SJSA1 (cell line): Measurements from ENCODE around the gene PCCB. TPM values are rescaled to one million over a fixed set of nuclear protein-coding genes. Genes with fewer than 3 reads are reported as not detected.
"Not testable (repeated sequence)": the region's sequence is repeated elsewhere in the genome, so short reads cannot be mapped to it uniquely, and the experiment has no call there.

Source experiments
- DNase-seq, 2 experiments: peaks; one replicate each; pipeline ENCODE4 v3.0.0-alpha.2; 2015 to 2020; ENCODE audit warnings: low spot score in 2 of 2, low read depth in 1 of 2
- H3K27ac ChIP-seq: fragments of 250-450 bp; sonication (Bioruptor Pico); 2 replicates; pipeline ENCODE4 v1.5.1; 2020; ENCODE audit warnings: mild to moderate bottlenecking, moderate library complexity
- H3K27me3 ChIP-seq: fragments of 250-450 bp; sonication (Bioruptor Pico); replicated peaks from 2 replicates; pipeline ENCODE4 v1.5.1; 2020; ENCODE audit warnings: mild to moderate bottlenecking, moderate library complexity
- H3K36me3 ChIP-seq: fragments of 250-450 bp; sonication (Bioruptor Pico); 2 replicates; pipeline ENCODE4 v1.5.1; 2020; ENCODE audit warnings: mild to moderate bottlenecking
- H3K4me1 ChIP-seq: fragments of 250-450 bp; sonication (Bioruptor Pico); replicated peaks from 2 replicates; pipeline ENCODE4 v1.6.1; 2021; ENCODE audit warnings: mild to moderate bottlenecking
- H3K4me3 ChIP-seq: fragments of 250-450 bp; sonication (Bioruptor Pico); 2 replicates; pipeline ENCODE4 v1.5.1; 2020; ENCODE audit warnings: mild to moderate bottlenecking
- H3K9me3 ChIP-seq: fragments of 250-450 bp; sonication (Bioruptor Pico); replicated peaks from 2 replicates; pipeline ENCODE4 v1.5.1; 2020; ENCODE audit warnings: mild to moderate bottlenecking
- total RNA-seq: library from RNA; depleted of rRNA; stranded (reverse); fragments of >200 nt; shearing (Covaris generic); gene quantifications from 2 replicates; pipeline ENCODE4 v1.2.3, GENCODE V29; 2014

PCCB gene
- total RNA-seq, 1 experiment from 2014 or later = 39.2 TPM

DNA sequence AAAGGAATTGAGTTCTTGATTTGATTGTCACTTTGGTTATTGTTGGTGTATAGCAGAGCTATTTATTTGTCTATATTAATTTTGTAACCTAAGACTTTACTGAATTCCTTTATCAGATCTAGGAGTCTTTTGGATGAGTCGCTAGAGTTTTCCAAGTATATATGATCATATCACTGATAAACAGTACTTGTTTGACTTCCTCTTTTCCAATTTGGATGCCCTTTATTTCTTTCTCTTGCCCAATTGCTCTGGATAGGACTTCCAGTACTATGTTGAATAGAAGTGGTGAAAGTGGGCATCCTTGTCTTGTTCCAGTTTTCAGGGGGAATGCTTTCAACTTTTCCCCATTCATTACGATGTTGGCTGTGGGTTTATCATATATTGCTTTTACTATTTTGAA, 21.5 kb downstream of the PCCB start:
- not testable (repeated sequence) for H3K27me3 ChIP-seq, DNase-seq, H3K4me1 ChIP-seq, H3K27ac ChIP-seq, H3K4me3 ChIP-seq, H3K36me3 ChIP-seq, H3K9me3 ChIP-seq

GRCh38 chr3:136276049-136276755, 26.1 kb downstream of the PCCB start:
- Histone ChIP-seq H3K4me1 (no peaks in the 10 kb centered on the region), H3K27ac (no peak overlapping the region), H3K9me3 (0 out of 2 replicates have a peak, but pooled peaks cover 3% of the 10 kb centered on the region), H3K36me3 (peaks cover 3% of the 10 kb centered on the region; the same call in 1 of the 2 replicates), H3K27me3 (no peaks in the 10 kb centered on the region), H3K4me3 (no peak overlapping the region)
- DNase-seq = no peak

- DNase-seq = no peak
- Histone ChIP-seq H3K36me3 (peaks cover 3% of the 10 kb centered on the region; the same call in 1 of the 2 replicates), H3K27me3 (no peaks in the 10 kb centered on the region), H3K9me3 (0 out of 2 replicates have a peak, but pooled peaks cover 3% of the 10 kb centered on the region), H3K27ac (no peak overlapping the region), H3K4me1 (no peaks in the 10 kb centered on the region), H3K4me3 (no peak overlapping the region)
Measured at GRCh38 chr3:136277115-136277514, 27.0 kb downstream of the PCCB start.

GRCh38 chr3:136277634-136278033, 27.5 kb downstream of the PCCB start:
- DNase-seq = no peak
- no peak overlapping the region for H3K27ac ChIP-seq
- H3K36me3 ChIP-seq = peaks cover 3% of the 10 kb centered on the region; the same call in 1 of the 2 replicates
- H3K9me3 ChIP-seq = 0 out of 2 replicates have a peak, but pooled peaks cover 3% of the 10 kb centered on the region
- H3K27me3 ChIP-seq = no peaks in the 10 kb centered on the region
- no peak overlapping the region for H3K4me3 ChIP-seq
- no peaks in the 10 kb centered on the region for H3K4me1 ChIP-seq

DNA sequence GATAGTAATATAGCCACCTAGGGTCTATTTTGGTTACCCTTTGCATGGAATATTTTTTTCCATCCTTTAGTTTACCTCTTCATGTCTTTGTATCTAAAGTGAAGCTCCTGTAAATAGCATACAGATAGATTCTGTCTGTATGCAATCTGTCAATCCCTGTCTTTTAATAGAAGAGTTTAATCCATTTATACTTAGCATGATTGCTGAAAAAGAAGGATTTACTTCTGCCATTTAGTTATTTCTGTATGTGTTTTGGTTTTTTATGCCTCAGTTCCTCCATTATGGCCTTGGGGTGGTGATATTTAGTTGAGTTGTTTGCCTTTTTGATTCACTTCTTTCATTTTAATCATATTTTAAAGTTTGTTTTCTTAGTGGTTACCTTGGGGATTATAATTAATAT, 29.0 kb downstream of the PCCB start:
- Histone ChIP-seq H3K4me3 (no peak overlapping the region), H3K36me3 (peaks cover 3% of the 10 kb centered on the region; the same call in 1 of the 2 replicates), H3K4me1 (no peaks in the 10 kb centered on the region), H3K27me3 (no peaks in the 10 kb centered on the region), H3K27ac (no peak overlapping the region), H3K9me3 (0 out of 2 replicates have a peak, but pooled peaks cover 3% of the 10 kb centered on the region)
- DNase-seq = no peak

DNA sequence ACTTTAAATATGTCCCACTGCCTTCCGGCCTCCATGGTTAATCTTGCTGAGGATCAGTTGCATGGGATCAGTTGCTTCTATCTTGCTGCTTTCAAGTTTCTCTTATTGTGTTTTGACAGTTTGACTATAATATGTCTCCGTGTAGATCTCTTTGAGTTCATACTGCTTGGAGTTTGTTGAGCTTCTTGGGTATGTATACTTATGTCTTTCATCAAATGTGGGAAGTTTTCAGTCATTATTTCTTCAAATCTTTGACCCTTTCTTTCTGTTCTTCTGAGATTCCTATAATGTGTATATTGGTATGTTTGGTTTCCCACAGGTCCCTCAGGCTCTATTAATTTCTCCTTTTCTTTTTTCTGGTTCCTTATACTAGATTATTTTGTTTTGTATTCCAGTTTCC, 30.8 kb downstream of the PCCB start:
- Histone ChIP-seq H3K27me3 (no peaks in the 10 kb centered on the region), H3K4me1 (no peaks in the 10 kb centered on the region), H3K9me3 (0 out of 2 replicates have a peak, but pooled peaks cover 3% of the 10 kb centered on the region), H3K27ac (no peak overlapping the region), H3K4me3 (no peak overlapping the region), H3K36me3 (peaks cover 4% of the 10 kb centered on the region; the same call in 1 of the 2 replicates)
- no peak for DNase-seq

DNA sequence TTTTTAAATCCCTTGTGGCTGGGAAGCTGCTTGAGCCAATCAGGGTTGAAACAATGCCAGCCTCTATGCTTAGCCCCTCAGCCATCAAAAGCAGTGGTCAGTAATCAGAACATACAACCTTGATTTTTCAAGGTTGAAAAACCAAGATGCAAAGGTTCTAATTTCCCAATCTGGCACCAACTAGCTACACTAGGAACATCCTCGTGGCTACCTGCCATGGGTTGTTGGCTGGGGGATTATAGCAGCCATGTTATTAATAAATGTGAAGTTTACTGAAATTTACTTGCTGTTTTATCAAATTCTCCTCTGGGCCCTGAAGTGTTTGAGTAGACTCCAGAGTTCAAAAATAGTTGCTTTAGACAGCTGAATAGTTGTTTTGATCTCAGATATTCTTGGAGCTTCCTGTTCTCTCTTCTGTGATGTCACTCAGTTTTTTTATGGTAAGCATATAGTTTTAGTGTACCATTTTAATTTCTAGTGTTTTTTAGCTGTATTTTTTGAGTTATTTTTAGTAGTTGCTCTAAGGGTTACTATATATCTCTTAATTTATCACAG, 31.9 kb downstream of the PCCB start:
- Histone ChIP-seq H3K36me3 (peaks cover 9% of the 10 kb centered on the region; the same call in 1 of the 2 replicates), H3K4me3 (no peak overlapping the region), H3K27ac (no peak overlapping the region), H3K27me3 (no peaks in the 10 kb centered on the region), H3K9me3 (0 out of 2 replicates have a peak, but pooled peaks cover 3% of the 10 kb centered on the region), H3K4me1 (no peaks in the 10 kb centered on the region)
- no peak for DNase-seq

GRCh38 chr3:136283627-136284026, 33.5 kb downstream of the PCCB start:
- Histone ChIP-seq H3K4me3 (no peak overlapping the region), H3K4me1 (no peaks in the 10 kb centered on the region), H3K27ac (no peak overlapping the region), H3K9me3 (0 out of 2 replicates have a peak, but pooled peaks cover 3% of the 10 kb centered on the region), H3K27me3 (no peaks in the 10 kb centered on the region), H3K36me3 (peaks cover 9% of the 10 kb centered on the region; the same call in 1 of the 2 replicates)
- DNase-seq = no peak

GRCh38 chr3:136291302-136291701, 41.2 kb downstream of the PCCB start:
- no peak for DNase-seq
- Histone ChIP-seq H3K27me3 (no peaks in the 10 kb centered on the region), H3K4me1 (no peaks in the 10 kb centered on the region), H3K4me3 (no peak overlapping the region), H3K9me3 (no peaks in the 10 kb centered on the region), H3K36me3 (peaks cover 10% of the 10 kb centered on the region; the same call in 1 of the 2 replicates), H3K27ac (no peak overlapping the region)

DNA sequence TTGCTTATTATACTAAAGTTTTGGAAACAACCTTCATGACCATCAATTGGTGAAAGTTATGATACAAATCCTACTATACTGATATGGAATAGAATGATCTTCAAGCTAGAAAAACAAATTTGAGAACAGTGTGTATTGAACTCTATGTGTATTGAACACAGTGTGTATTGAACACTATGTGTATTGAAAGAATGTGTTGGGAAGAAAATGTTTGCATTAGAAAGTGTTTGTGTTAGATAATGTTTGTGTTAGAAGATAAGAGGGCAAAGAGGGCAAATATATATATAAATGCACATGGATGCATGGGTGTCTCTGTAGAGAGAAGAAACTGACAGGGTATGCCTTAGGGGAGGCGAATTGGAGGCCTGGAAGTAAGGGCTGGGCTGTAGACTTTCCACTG, 42.4 kb downstream of the PCCB start:
- H3K4me1 ChIP-seq = no peaks in the 10 kb centered on the region
- H3K36me3 ChIP-seq = 0 out of 2 replicates have a peak, but pooled peaks cover 9% of the 10 kb centered on the region
- H3K27me3 ChIP-seq = no peaks in the 10 kb centered on the region
- no peak for DNase-seq
- H3K4me3 ChIP-seq = no peak overlapping the region
- no peaks in the 10 kb centered on the region for H3K9me3 ChIP-seq
- H3K27ac ChIP-seq = no peak overlapping the region

DNA sequence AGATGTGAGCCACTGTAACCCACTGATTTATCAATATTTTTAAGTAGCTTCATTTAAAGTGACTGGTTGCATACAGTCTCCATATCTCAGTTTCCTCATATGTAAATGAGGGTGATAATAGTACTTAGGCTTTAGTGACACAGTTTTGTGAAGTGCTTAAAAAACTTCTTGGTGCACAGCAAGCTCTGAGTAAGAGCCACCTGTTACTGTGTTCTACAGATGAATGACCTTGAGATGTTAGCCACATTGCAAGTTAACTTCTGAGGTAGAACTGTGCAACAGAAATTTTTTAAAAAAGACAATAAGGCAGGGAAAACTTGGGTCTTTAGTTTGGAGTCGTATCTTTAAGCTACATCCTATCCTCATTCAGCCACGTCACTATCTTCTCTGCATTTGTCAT, 43.1 kb downstream of the PCCB start:
- H3K36me3 ChIP-seq = 0 out of 2 replicates have a peak, but pooled peaks cover 9% of the 10 kb centered on the region
- DNase-seq = no peak
- H3K4me1 ChIP-seq = no peaks in the 10 kb centered on the region
- H3K27me3 ChIP-seq = no peaks in the 10 kb centered on the region
- no peaks in the 10 kb centered on the region for H3K9me3 ChIP-seq
- no peak overlapping the region for H3K27ac ChIP-seq
- H3K4me3 ChIP-seq = no peak overlapping the region

DNA sequence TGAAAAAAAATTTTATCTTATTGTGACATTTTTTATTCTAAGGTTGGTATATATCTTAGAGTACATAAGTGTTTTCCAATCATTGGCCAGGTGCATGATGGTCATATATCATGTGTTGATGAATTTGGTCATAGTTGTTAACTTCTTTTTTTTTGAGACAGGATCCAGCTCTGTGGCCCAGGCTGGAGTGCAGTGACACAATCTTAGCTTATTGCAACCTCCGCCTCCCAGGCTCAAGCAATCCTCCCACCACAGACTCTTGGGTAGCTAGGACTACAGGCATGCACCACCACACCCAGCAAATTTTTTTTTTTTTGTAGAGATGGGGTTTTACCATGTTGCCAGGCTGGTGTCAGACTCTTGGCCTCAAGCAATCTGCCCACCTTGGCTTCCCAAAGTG, 44.0 kb downstream of the PCCB start:
- no peak overlapping the region for H3K4me3 ChIP-seq
- no peak for DNase-seq
- H3K36me3 ChIP-seq = 0 out of 2 replicates have a peak, but pooled peaks cover 9% of the 10 kb centered on the region
- H3K27me3 ChIP-seq = no peaks in the 10 kb centered on the region
- H3K9me3 ChIP-seq = no peaks in the 10 kb centered on the region
- H3K4me1 ChIP-seq = no peaks in the 10 kb centered on the region
- H3K27ac ChIP-seq = no peak overlapping the region

DNA sequence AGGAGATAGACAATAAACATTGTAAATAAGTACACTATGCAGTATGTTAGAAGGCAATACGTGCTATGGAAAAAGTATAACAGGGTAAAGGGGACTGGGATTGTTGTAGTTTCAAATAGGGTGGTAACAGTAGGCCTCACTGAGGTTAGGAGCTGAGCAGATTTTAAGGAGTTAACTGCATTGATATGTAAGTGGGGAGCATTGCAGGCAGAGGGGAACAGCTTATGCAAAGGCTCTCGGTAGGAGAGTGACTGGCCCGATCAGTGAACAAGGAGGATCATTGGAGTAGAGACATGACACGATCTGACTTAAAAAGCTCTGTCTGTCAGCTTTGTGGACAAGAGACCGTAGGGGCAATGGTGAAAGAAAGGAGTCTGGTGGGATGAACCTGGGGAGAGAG, 46.8 kb downstream of the PCCB start:
- no peaks in the 10 kb centered on the region for H3K4me1 ChIP-seq
- no peak overlapping the region for H3K27ac ChIP-seq
- no peak for DNase-seq
- no peaks in the 10 kb centered on the region for H3K27me3 ChIP-seq
- 0 out of 2 replicates have a peak, but pooled peaks cover 13% of the 10 kb centered on the region for H3K36me3 ChIP-seq
- H3K4me3 ChIP-seq = no peak overlapping the region
- no peaks in the 10 kb centered on the region for H3K9me3 ChIP-seq

DNA sequence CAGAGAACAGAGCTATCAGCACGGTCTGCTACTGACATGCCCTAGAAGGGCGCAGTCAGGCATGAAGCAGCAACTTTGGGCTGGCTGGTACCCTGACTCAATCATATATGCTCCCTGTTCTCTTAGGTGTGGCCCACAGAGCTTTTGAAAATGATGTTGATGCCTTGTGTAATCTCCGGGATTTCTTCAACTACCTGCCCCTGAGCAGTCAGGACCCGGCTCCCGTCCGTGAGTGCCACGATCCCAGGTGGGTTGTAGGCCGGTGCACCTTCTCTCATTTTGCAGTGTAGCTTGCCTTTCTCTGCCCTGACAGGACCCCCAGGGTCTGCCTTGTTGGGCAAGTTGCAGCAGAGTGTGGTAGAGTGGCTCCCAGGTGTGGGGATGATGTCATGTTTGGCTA, 47.7 kb downstream of the PCCB start:
- H3K27me3 ChIP-seq = no peaks in the 10 kb centered on the region
- H3K9me3 ChIP-seq = no peaks in the 10 kb centered on the region
- DNase-seq = no peak
- no peak overlapping the region for H3K4me3 ChIP-seq
- H3K36me3 ChIP-seq = 0 out of 2 replicates have a peak, but pooled peaks cover 13% of the 10 kb centered on the region
- no peaks in the 10 kb centered on the region for H3K4me1 ChIP-seq
- no peak overlapping the region for H3K27ac ChIP-seq
